HL-60 (cell line): ENCODE data around the gene TREM2.

Experiments used
- DNase-seq, 2 experiments: peaks; one replicate each; pipeline ENCODE4 v3.0.0-alpha.2; 2010 to 2020; ENCODE audit warnings: low read depth in 1 of 2, low spot score in 1 of 2
- H3K27ac ChIP-seq: fragments of 250-450 bp; sonication (Bioruptor Pico); replicated peaks from 2 replicates; pipeline ENCODE4 v1.5.1; 2020; ENCODE audit warnings: mild to moderate bottlenecking, moderate library complexity
- H3K27me3 ChIP-seq: fragments of 250-450 bp; sonication (Bioruptor Pico); 2 replicates; pipeline ENCODE4 v1.5.1; 2021; ENCODE audit warnings: mild to moderate bottlenecking, moderate library complexity; ENCODE audit not compliant: insufficient read depth, poor library complexity, severe bottlenecking
- H3K4me3 ChIP-seq: replicated peaks from 2 replicates; pipeline ENCODE4 v1.5.1; 2011; ENCODE audit warnings: mild to moderate bottlenecking, control low read depth, low read length; ENCODE audit not compliant: insufficient read depth
- GABPA ChIP-seq: IDR thresholded peaks from 2 replicates; pipeline ENCODE4 v1.6.1; 2012; ENCODE audit warnings: low read depth
- POLR2AphosphoS5 ChIP-seq: IDR thresholded peaks from 2 replicates; pipeline ENCODE4 v1.6.1; 2012; ENCODE audit warnings: low read depth
- SPI1 ChIP-seq: IDR thresholded peaks from 2 replicates; pipeline ENCODE4 v1.6.1; 2012; ENCODE audit warnings: low read depth, mild to moderate bottlenecking, borderline replicate concordance
- TF ChIP-seq, protein P1 (sequence below): IDR thresholded peaks from 2 replicates; pipeline ENCODE4 v1.6.1; 2012; ENCODE audit warnings: low read depth; ENCODE audit not compliant: insufficient replicate concordance
- TF ChIP-seq, protein P2 (sequence below): IDR thresholded peaks from one replicate; pipeline ENCODE4 v1.5.1; 2011; ENCODE audit warnings: low read length, control low read depth, inconsistent platforms; ENCODE audit not compliant: insufficient read depth

The TREM2 gene

DNA sequence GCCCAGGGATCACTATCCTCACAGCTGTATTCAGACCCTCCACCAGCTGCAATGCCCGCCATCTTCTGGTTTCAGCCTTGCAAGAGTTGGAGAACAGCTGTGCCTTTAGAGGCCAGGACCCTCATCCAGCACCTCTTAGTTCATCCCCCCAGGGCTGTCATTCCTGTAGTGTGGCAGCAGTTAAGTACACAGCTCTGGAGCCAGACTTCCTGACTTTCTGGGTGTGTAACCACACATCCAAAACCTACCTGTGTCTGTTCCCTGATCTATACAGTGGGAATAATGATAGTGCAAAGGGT, 452 bp upstream of the TREM2 start:
- no peak for DNase-seq
- TF ChIP-seq GABPA (no peak), POLR2AphosphoS5 (no peak)
- TF ChIP-seq, protein P1, sequence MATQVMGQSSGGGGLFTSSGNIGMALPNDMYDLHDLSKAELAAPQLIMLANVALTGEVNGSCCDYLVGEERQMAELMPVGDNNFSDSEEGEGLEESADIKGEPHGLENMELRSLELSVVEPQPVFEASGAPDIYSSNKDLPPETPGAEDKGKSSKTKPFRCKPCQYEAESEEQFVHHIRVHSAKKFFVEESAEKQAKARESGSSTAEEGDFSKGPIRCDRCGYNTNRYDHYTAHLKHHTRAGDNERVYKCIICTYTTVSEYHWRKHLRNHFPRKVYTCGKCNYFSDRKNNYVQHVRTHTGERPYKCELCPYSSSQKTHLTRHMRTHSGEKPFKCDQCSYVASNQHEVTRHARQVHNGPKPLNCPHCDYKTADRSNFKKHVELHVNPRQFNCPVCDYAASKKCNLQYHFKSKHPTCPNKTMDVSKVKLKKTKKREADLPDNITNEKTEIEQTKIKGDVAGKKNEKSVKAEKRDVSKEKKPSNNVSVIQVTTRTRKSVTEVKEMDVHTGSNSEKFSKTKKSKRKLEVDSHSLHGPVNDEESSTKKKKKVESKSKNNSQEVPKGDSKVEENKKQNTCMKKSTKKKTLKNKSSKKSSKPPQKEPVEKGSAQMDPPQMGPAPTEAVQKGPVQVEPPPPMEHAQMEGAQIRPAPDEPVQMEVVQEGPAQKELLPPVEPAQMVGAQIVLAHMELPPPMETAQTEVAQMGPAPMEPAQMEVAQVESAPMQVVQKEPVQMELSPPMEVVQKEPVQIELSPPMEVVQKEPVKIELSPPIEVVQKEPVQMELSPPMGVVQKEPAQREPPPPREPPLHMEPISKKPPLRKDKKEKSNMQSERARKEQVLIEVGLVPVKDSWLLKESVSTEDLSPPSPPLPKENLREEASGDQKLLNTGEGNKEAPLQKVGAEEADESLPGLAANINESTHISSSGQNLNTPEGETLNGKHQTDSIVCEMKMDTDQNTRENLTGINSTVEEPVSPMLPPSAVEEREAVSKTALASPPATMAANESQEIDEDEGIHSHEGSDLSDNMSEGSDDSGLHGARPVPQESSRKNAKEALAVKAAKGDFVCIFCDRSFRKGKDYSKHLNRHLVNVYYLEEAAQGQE = no peak
- TF ChIP-seq, protein P2, sequence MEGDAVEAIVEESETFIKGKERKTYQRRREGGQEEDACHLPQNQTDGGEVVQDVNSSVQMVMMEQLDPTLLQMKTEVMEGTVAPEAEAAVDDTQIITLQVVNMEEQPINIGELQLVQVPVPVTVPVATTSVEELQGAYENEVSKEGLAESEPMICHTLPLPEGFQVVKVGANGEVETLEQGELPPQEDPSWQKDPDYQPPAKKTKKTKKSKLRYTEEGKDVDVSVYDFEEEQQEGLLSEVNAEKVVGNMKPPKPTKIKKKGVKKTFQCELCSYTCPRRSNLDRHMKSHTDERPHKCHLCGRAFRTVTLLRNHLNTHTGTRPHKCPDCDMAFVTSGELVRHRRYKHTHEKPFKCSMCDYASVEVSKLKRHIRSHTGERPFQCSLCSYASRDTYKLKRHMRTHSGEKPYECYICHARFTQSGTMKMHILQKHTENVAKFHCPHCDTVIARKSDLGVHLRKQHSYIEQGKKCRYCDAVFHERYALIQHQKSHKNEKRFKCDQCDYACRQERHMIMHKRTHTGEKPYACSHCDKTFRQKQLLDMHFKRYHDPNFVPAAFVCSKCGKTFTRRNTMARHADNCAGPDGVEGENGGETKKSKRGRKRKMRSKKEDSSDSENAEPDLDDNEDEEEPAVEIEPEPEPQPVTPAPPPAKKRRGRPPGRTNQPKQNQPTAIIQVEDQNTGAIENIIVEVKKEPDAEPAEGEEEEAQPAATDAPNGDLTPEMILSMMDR = no peak
- Histone ChIP-seq H3K4me3 (no peak overlapping the region), H3K27ac (no peak overlapping the region), H3K27me3 (no peaks in the 10 kb centered on the region)

DNA sequence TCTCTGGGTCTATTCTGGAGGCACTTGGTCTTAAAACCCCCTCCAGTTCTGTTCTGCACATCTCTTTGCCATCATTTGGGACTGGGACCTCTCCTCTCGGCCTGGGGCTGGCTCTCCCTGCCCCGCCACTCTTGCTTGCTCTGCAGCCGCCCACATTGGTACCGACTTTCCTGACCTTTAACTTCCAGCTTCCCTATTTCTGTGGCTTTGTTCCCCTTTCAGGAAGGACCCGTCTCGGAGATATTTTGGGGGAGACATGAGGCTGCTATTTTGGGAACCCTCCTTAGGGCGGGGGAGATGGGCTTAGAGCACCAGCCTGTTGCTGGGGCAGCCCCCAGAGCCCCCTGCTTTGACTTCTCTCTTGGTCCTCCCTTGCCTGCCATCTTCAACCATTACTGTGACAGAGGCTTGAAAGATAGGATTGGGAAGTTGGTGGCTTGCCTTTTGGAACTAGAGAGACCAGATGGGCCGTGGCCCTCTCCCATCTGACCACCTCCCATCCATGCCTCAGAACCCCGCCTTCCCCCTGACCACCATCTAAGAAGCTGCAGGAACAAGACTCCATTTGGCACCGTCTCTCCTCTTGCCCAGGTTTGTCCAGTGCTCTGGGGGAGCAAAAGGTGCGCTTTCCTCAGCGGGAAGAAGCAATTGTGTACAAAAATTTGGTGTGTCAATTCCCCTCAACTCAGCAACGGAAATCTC, 914 bp downstream of the TREM2 start:
- H3K4me3 ChIP-seq = no peak overlapping the region
- TF ChIP-seq GABPA = no peak
- TF ChIP-seq SPI1 = peak; percentile 46; the same call in 1 of the 2 replicates
- H3K27me3 ChIP-seq = no peaks in the 10 kb centered on the region
- DNase-seq = peak in 1 of 2 experiments; percentile 26
- H3K27ac ChIP-seq = no peak overlapping the region

DNA sequence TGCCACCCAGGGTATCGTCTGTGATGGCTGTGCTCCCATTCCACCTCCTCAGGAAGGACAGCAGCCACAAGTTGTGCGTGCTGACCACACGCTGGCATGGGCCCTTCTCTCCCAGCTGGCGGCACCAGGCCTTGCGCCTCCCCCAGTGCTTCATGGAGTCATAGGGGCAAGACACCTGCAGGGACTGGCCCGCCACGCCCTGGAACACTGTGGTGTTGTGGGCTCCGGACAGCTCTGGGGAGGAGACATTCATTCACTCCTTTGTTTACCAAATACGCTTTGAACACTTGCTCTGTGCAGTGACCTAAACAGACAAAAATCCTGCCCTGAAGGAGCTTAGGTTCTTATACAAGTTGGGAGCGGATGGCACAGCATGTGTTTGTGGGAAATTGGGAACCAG, 1.5 kb downstream of the TREM2 start:
- TF ChIP-seq SPI1 (no peak), GABPA (no peak)
- DNase-seq = no peak
- no peak overlapping the region for H3K4me3 ChIP-seq
- H3K27ac ChIP-seq = no peak overlapping the region
- H3K27me3 ChIP-seq = no peaks in the 10 kb centered on the region

DNA sequence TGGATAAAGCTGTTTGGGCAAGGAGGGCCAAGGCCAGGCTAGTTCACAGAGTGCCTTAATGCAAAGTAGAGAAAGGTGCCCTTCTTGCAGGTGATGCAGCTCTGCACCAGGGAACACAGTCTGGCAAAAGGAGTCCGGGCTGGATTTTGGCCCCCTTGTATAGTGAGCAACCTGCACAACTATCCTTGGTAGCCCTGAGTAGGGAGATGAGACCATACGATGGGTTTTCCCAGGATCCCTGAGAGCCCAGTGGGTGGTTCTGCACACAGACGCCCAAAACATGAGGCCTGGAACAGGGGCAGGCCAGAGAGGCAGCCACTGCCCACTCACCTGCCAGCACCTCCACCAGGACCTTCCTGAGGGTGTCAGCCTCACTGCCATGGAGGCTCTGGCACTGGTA, 2.0 kb downstream of the TREM2 start:
- H3K27ac ChIP-seq = no peak overlapping the region
- H3K4me3 ChIP-seq = no peak overlapping the region
- TF ChIP-seq POLR2AphosphoS5 (no peak), GABPA (no peak), SPI1 (no peak)
- TF ChIP-seq, protein P2 = no peak
- TF ChIP-seq, protein P1 = no peak
- no peak for DNase-seq
- no peaks in the 10 kb centered on the region for H3K27me3 ChIP-seq

DNA sequence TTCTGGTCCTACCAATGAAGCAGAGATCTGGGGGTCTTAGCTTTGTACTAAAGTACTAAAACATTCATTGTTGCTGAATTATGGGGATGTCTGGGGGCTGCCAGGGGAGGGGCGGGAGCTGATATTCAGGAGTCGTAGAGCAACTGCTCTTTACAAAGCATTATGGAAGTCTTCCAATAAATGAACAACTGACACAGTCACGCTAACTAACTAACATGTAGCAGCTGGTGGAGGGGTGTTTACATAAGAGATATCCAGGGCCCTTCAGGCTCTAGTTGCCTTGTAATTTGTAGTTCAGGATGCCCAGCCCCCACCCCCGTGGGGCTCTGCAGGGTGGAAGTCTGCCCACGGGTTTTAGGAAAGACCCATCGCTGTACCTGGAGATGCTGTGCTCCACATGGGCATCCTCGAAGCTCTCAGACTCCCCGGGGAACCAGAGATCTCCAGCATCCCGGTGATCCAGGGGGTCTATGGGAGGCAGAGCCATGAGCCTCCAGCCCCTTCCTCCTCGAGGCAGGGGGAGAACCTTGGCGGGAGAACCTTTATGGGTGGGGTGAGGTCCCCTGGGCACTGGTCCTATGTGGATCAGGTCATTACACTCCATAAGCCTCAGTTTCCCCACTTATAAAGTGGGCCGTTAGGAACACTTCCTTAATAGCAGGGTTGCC, 3.4 kb downstream of the TREM2 start:
- TF ChIP-seq, protein P2 = no peak
- TF ChIP-seq POLR2AphosphoS5 = no peak
- Histone ChIP-seq H3K4me3 (no peak overlapping the region), H3K27me3 (no peaks in the 10 kb centered on the region), H3K27ac (no peak overlapping the region)
- DNase-seq = no peak
